Lung (tissue), 12 donors: ENCODE data around the gene APOLD1. TPM values are rescaled to one million over a fixed set of nuclear protein-coding genes. Genes with fewer than 3 reads are reported as not detected.

Experiments used
- ATAC-seq: fragments of 200-7000 bp; cut with Tn5 transposase; one replicate; pipeline ENCODE4 v1.9.1; 2020; ENCODE audit warnings: moderate number of reproducible peaks; ENCODE audit not compliant: insufficient read depth, low FRiP score
- DNase-seq, 3 donors: peaks; one replicate each; pipeline ENCODE4 v3.0.0-alpha.2; 2013 to 2017
- H3K27ac ChIP-seq, 2 donors: one replicate each; pipeline ENCODE4 v1.5.1; 2013; ENCODE audit warnings: mild to moderate bottlenecking in 2 of 2, moderate library complexity in 2 of 2, control low read depth in 1 of 2, inconsistent platforms in 1 of 2, low read depth in 1 of 2, low read length in 1 of 2
- H3K27me3 ChIP-seq, 3 donors: one replicate each; pipeline ENCODE4 v1.5.1; 2013; ENCODE audit warnings: low read length in 2 of 3; ENCODE audit not compliant: control insufficient read depth in 3 of 3, insufficient read depth in 3 of 3
- H3K36me3 ChIP-seq, 4 donors: one replicate each; pipeline ENCODE4 v1.5.1; 2013; ENCODE audit warnings: low read length in 4 of 4, mild to moderate bottlenecking in 1 of 4, moderate library complexity in 1 of 4; ENCODE audit not compliant: control insufficient read depth in 4 of 4, insufficient read depth in 4 of 4
- H3K4me1 ChIP-seq, 5 donors: one replicate each; pipeline ENCODE4 v1.5.1; 2013; ENCODE audit warnings: low read length in 5 of 5, mild to moderate bottlenecking in 2 of 5, moderate library complexity in 1 of 5; ENCODE audit not compliant: control insufficient read depth in 5 of 5, insufficient read depth in 5 of 5
- H3K4me3 ChIP-seq: one replicate; pipeline ENCODE4 v1.5.1; 2013; ENCODE audit warnings: mild to moderate bottlenecking, control low read depth, moderate library complexity
- H3K9ac ChIP-seq, 2 donors: one replicate each; pipeline ENCODE4 v1.5.1; 2013; ENCODE audit warnings: low read length in 2 of 2, control low read depth in 1 of 2; ENCODE audit not compliant: insufficient read depth in 1 of 2
- H3K9me3 ChIP-seq, 4 donors: one replicate each; pipeline ENCODE4 v1.5.1; 2013; ENCODE audit warnings: low read length in 3 of 4, mild to moderate bottlenecking in 1 of 4, moderate library complexity in 1 of 4; ENCODE audit not compliant: control insufficient read depth in 4 of 4, insufficient read depth in 3 of 4
- WGBS, 2 donors: extraction: QIAGEN DNeasy Blood & Tissue Kit; methylation state at CpG; one replicate each; pipeline ENCODE4 v1.1.7; 2013; 5-methylcytosine and 5-hydroxymethylcytosine counted together
- polyA plus RNA-seq, 2 donors: library from polyadenylated mRNA; stranded (reverse); fragments of 200-250 nt; gene quantifications; one replicate each; pipeline ENCODE4 v1.2.1, GENCODE V29; 2013
- total RNA-seq, 2 donors: library from RNA; depleted of rRNA in 1 of 2; stranded (reverse); fragments of >200 nt in 1 of 2; gene quantifications; one replicate each; pipeline ENCODE4 v1.2.1, GENCODE V29; 2014 to 2021
- TF ChIP-seq, protein P1 (sequence below): IDR thresholded peaks from 2 replicates; pipeline ENCODE4 v1.5.1; 2012; ENCODE audit warnings: mild to moderate bottlenecking; ENCODE audit errors: control extremely low read depth, extremely low read depth
- donor health status: control.
- donor health status: control.
- donor health status: Bipolar disorder and iron deficiency.
- donor health status: healthy.
- donor health status: DM: yes; HTN: yes; CAD: no.

Gene APOLD1
- total and polyA plus RNA-seq, 4 donors: 3.1 to 22.9 (median 20.8) TPM

DNA sequence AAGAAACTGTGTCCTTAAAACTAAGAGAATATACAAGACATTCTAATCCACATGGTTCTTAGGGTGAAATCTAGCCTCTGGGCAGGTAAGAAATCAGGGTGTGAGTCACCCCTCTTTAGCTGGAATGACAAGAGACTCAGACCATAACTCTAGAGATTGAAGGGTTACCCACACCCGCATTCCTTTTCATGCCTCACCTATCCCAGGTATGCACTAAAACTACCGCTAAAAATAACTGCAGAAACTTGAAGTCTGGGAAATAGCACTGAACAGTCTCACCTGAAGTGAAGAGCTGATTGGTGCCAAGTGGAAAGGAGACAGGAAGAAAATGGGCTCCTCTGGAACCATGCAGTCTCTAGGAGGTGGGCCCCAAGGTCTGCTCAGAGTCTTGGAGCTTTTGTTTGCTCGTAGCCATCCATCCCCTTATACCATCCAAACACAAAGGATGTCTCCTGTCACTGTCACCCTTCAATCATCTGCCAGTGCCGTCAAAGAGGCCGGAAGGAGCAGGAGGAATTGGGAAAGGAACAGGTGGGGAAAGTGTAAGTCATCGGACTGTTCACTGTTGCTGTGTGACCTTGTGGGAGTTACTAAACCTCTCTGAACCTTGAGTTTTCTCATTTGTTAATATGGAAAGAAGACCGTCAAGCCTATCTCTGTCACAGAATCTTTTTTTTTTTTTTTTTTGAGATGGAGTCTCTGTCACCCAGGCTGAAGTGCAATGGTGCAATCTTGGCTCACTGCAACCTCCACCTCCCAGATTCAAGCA is 50.1 kb downstream of the APOLD1 start:
- 65 to 79% methylated on average over 7 of the region's 7 CpGs for WGBS, 2 donors
- H3K27ac ChIP-seq: peak overlapping the region in 1 of 2 donors; percentile 90
- TF ChIP-seq, protein P1, sequence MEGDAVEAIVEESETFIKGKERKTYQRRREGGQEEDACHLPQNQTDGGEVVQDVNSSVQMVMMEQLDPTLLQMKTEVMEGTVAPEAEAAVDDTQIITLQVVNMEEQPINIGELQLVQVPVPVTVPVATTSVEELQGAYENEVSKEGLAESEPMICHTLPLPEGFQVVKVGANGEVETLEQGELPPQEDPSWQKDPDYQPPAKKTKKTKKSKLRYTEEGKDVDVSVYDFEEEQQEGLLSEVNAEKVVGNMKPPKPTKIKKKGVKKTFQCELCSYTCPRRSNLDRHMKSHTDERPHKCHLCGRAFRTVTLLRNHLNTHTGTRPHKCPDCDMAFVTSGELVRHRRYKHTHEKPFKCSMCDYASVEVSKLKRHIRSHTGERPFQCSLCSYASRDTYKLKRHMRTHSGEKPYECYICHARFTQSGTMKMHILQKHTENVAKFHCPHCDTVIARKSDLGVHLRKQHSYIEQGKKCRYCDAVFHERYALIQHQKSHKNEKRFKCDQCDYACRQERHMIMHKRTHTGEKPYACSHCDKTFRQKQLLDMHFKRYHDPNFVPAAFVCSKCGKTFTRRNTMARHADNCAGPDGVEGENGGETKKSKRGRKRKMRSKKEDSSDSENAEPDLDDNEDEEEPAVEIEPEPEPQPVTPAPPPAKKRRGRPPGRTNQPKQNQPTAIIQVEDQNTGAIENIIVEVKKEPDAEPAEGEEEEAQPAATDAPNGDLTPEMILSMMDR: no peak
- no peaks in the 10 kb centered on the region for H3K27me3 ChIP-seq
- no peak overlapping the region for H3K9ac ChIP-seq
- ATAC-seq: peak; percentile 81
- DNase-seq: peak in 2 of 3 donors; percentile 29 to 50
- H3K4me3 ChIP-seq: no peak overlapping the region
- no peaks in the 10 kb centered on the region for H3K4me1 ChIP-seq
- no peaks in the 10 kb centered on the region for H3K9me3 ChIP-seq
- peaks cover 1 to 22% (median 19%) of the 10 kb centered on the region in 4 donors for H3K36me3 ChIP-seq

DNA sequence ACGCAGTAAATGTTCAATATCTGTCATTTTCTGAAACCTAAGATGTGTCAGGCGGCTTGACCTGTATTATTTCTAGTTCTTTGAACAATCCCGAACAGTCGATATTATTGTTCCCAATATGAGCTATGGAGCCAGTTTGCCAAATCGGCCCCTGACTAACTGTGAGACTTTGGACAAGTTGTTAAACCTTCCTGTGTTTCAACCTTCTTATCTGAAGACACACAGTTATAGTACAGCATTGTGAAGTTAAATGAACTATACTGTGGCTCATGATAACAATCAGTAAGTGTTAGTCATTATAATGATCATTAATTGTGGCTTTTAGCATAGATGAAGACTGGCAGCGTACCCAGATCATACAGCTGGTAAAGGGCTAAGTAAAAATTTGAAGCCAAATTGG is 51.1 kb downstream of the APOLD1 start:
- Histone ChIP-seq H3K9ac (no peak overlapping the region), H3K4me3 (no peak overlapping the region), H3K9me3 (no peaks in the 10 kb centered on the region), H3K27ac (peak overlapping the region in 1 of 2 donors; percentile 70), H3K27me3 (no peaks in the 10 kb centered on the region), H3K4me1 (no peaks in the 10 kb centered on the region), H3K36me3 (peaks cover 1 to 17% (median 15%) of the 10 kb centered on the region in 4 donors)
- ATAC-seq: no peak
- no peak for DNase-seq
- WGBS, 2 donors: 76 to 87% methylated on average over 6 of the region's 6 CpGs
- TF ChIP-seq, protein P1: no peak

DNA sequence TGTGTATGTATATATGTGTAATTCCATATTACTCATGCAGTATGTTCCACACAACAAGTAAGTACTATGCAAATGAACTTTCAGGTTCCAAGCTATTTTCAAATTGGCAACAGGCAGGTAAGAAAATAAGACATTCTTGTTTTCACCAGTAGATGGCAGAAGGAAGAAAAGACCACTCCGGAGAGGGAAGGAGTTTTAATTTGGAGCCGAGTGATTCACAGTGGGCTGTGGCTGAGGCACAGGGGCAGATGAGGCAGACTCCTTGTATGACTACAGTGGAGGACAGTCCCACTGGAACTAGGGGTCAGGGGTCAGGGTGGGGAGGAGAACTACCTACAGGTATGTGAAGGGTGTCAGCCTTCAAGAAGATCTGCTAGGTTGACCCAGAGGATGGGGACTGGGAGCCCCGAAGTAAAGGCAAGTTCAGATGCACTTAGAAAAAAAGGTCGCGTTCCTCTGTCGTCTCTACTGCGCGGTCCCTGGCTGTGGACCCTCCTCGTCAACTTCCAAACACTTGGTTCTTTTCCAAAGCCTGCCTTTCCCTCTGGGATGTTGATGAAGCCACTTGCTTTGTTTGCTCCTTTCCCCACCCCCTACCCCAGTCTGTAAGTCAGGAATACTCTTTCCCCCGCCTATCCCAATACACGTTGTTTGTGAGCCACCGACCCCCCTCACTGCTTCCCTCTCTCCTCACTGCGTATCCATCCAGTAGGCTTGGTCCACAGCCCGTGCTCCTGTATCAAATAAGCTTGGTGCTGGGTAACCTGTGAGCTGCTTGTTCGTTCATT is 51.8 kb downstream of the APOLD1 start:
- peak overlapping the region in 1 of 2 donors; percentile 57 for H3K27ac ChIP-seq
- WGBS, 2 donors: 47 to 60% methylated on average over 15 of the region's 15 CpGs
- peaks cover 1 to 14% (median 11%) of the 10 kb centered on the region in 4 donors for H3K36me3 ChIP-seq
- peaks cover 0 to 1% (median 0%) of the 10 kb centered on the region in 5 donors for H3K4me1 ChIP-seq
- peak; percentile 75 for ATAC-seq
- DNase-seq: peak; percentile 16 to 61 (median 52)
- TF ChIP-seq, protein P1: no peak
- no peaks in the 10 kb centered on the region for H3K27me3 ChIP-seq
- no peak overlapping the region for H3K9ac ChIP-seq
- H3K4me3 ChIP-seq: no peak overlapping the region
- H3K9me3 ChIP-seq: peaks cover 0 to 2% (median 0%) of the 10 kb centered on the region in 4 donors
